Glomerular visceral epithelial cell (primary cell): ENCODE data around the gene KDM4C.
"Not testable (repeated sequence)": the region's sequence is repeated elsewhere in the genome, so short reads cannot be mapped to it uniquely, and the experiment has no call there.

Source experiments
- DNase-seq: peaks from one replicate; pipeline ENCODE4 v3.0.0-alpha.2; 2016; ENCODE audit errors: extremely low spot score

The KDM4C gene

GRCh38 chr9:7171396-7172153 is 413.8 kb downstream of the KDM4C start:
- DNase-seq, result no peak

GRCh38 chr9:7172154-7173115 is 414.7 kb downstream of the KDM4C start:
- DNase-seq, result no peak

- DNase-seq, result no peak
Measured at GRCh38 chr9:7173139-7173538, 415.4 kb downstream of the KDM4C start.

GRCh38 chr9:7174301-7174700 is 416.5 kb downstream of the KDM4C start:
- DNase-seq, result no peak

- peak; percentile 6 for DNase-seq
Measured at GRCh38 chr9:7174884-7175283, 417.1 kb downstream of the KDM4C start.

- no peak for DNase-seq
Measured at GRCh38 chr9:7176561-7176960, 418.8 kb downstream of the KDM4C start.

- no peak for DNase-seq
Measured at GRCh38 chr9:7177383-7177782, 419.6 kb downstream of the KDM4C start.

GRCh38 chr9:7178729-7179128 is 421.0 kb downstream of the KDM4C start:
- no peak for DNase-seq

- DNase-seq, result no peak
Measured at GRCh38 chr9:7180247-7180646, 422.5 kb downstream of the KDM4C start.

- not testable (repeated sequence) for DNase-seq
Measured at GRCh38 chr9:7183139-7183538, 425.4 kb downstream of the KDM4C start.

GRCh38 chr9:7185612-7186011 is 427.8 kb downstream of the KDM4C start:
- peak; percentile 86 for DNase-seq

- peak; percentile 9 for DNase-seq
Measured at GRCh38 chr9:7186175-7186574, 428.4 kb downstream of the KDM4C start.

- no peak for DNase-seq
Measured at GRCh38 chr9:7192266-7192665, 434.5 kb downstream of the KDM4C start.

- DNase-seq, result no peak
Measured at GRCh38 chr9:7195526-7195925, 437.8 kb downstream of the KDM4C start.

GRCh38 chr9:7196467-7196866 is 438.7 kb downstream of the KDM4C start:
- no peak for DNase-seq

GRCh38 chr9:7201196-7201595 is 443.4 kb downstream of the KDM4C start:
- DNase-seq, result no peak

GRCh38 chr9:7205806-7206205 is 448.0 kb downstream of the KDM4C start:
- no peak for DNase-seq

GRCh38 chr9:7206221-7206758 is 448.5 kb downstream of the KDM4C start:
- DNase-seq, result no peak

- DNase-seq, result no peak
Measured at GRCh38 chr9:7209016-7209715, 451.4 kb downstream of the KDM4C start.

GRCh38 chr9:7209990-7210389 is 452.2 kb downstream of the KDM4C start:
- DNase-seq, result no peak

GRCh38 chr9:7210854-7211637 is 453.3 kb downstream of the KDM4C start:
- no peak for DNase-seq
